ENCODE results near the gene LYPD1. TPM values are rescaled to one million over a fixed set of nuclear protein-coding genes. Genes with fewer than 3 reads are reported as not detected.

Gene LYPD1
- total and polyA plus RNA-seq, 3 donors from 2014 or later = 0.50 to 11.2 (median 1.3) TPM

GRCh38 chr2:132615329-132616085 is 54.5 kb downstream of the LYPD1 start:
- Histone ChIP-seq H3K4me1 (no peaks in the 10 kb centered on the region), H3K27ac (no peak overlapping the region), H3K27me3 (no peaks in the 10 kb centered on the region), H3K36me3 (ENCODE audit: low read depth, missing control alignments) (no peaks in the 10 kb centered on the region), H3K4me3 (no peak overlapping the region), H3K9me3 (no peaks in the 10 kb centered on the region)
- 95 to 98% methylated on average over 5 of the region's 5 CpGs for whole genome bisulfite sequencing, 2 donors
- TF ChIP-seq, protein P1, sequence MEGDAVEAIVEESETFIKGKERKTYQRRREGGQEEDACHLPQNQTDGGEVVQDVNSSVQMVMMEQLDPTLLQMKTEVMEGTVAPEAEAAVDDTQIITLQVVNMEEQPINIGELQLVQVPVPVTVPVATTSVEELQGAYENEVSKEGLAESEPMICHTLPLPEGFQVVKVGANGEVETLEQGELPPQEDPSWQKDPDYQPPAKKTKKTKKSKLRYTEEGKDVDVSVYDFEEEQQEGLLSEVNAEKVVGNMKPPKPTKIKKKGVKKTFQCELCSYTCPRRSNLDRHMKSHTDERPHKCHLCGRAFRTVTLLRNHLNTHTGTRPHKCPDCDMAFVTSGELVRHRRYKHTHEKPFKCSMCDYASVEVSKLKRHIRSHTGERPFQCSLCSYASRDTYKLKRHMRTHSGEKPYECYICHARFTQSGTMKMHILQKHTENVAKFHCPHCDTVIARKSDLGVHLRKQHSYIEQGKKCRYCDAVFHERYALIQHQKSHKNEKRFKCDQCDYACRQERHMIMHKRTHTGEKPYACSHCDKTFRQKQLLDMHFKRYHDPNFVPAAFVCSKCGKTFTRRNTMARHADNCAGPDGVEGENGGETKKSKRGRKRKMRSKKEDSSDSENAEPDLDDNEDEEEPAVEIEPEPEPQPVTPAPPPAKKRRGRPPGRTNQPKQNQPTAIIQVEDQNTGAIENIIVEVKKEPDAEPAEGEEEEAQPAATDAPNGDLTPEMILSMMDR (IDR thresholded peaks at IDR 0.05) = no peak
- no peak for TF ChIP-seq POLR2A (IDR thresholded peaks at IDR 0.05)
- intact Hi-C loops (cut with DNase I; ENCODE audit: low total_unique reads) = no loop called here
- no peak for DNase-seq

DNA sequence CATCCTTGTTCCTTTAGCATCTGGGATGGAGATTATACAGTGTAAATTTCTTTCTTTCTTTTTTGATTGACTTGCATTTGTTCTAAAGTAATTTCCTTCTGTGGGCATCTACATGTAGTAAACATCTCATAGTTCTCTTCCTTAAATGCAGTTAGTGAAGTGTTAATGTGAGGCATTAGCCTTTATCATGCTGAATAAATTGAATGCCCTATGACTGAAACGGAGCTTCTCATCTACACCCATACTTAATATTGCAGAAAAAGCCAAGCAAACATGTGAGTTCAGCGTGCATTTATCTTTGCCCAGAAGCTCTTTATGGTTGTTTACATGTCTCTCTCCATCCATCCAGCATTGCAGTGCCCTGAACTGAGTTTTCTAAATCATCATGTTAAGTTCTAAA is 58.3 kb downstream of the LYPD1 start:
- Histone ChIP-seq H3K4me3 (no peak overlapping the region), H3K27ac (no peak overlapping the region), H3K4me1 (no peaks in the 10 kb centered on the region), H3K36me3 (ENCODE audit: low read depth, missing control alignments) (no peaks in the 10 kb centered on the region), H3K27me3 (no peaks in the 10 kb centered on the region), H3K9me3 (no peaks in the 10 kb centered on the region)
- 60 to 67% methylated on average over 2 of the region's 2 CpGs for WGBS, 2 donors
- TF ChIP-seq POLR2A (IDR thresholded peaks at IDR 0.05) = no peak
- TF ChIP-seq, protein P1 (IDR thresholded peaks at IDR 0.05) = no peak
- intact Hi-C loops (cut with DNase I; ENCODE audit: low total_unique reads) = no loop called here
- DNase-seq = no peak

- TF ChIP-seq, protein P1 (IDR thresholded peaks at IDR 0.05) = no peak
- TF ChIP-seq POLR2A (IDR thresholded peaks at IDR 0.05) = no peak
- 93 to 94% methylated on average over 8 of the region's 8 CpGs for WGBS, 2 donors
- DNase-seq = no peak
Measured at GRCh38 chr2:132609101-132609890, 60.7 kb downstream of the LYPD1 start.

GRCh38 chr2:132608311-132608710 is 61.7 kb downstream of the LYPD1 start:
- TF ChIP-seq, protein P1 (IDR thresholded peaks at IDR 0.05) = no peak
- no peak for TF ChIP-seq POLR2A (IDR thresholded peaks at IDR 0.05)
- 82 to 84% methylated on average over 6 of the region's 6 CpGs for WGBS, 2 donors
- DNase-seq = no peak
- Histone ChIP-seq H3K27me3 (no peaks in the 10 kb centered on the region), H3K27ac (no peak overlapping the region), H3K9me3 (no peaks in the 10 kb centered on the region), H3K4me1 (no peaks in the 10 kb centered on the region), H3K4me3 (no peak overlapping the region), H3K36me3 (ENCODE audit: low read depth, missing control alignments) (no peaks in the 10 kb centered on the region)
- intact Hi-C loops (cut with DNase I; ENCODE audit: low total_unique reads) = no loop called here

More at GRCh38 chr2:132609101-132609890, 60.7 kb downstream of the LYPD1 start:
- intact Hi-C loops (cut with DNase I; ENCODE audit: low total_unique reads) = no loop called here
- Histone ChIP-seq H3K4me1 (no peaks in the 10 kb centered on the region), H3K4me3 (no peak overlapping the region), H3K27me3 (no peaks in the 10 kb centered on the region), H3K27ac (no peak overlapping the region), H3K36me3 (ENCODE audit: low read depth, missing control alignments) (no peaks in the 10 kb centered on the region), H3K9me3 (no peaks in the 10 kb centered on the region)

Measured in testis (tissue), 3 donors.